Measurements from ENCODE around the gene HPRT1.

HPRT1 gene

DNA sequence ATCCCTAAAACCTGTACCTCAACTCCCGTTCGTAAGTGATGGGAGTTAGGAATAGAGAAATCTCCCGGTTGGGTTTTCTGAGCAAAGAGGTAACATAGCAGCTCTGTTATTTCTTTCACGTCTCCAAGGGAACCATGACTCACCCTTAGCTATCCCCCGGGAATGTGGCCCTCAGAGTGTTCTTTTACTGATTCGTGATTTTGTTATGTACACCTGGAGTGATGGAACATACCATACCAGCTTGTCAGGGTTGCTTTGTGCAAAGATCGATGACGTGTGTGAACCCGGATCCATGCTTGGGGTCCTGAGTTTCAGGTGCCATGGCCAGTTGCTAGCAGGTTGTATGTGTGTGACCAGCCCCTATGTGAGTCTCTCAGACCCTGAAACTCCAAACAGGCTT is 52.6 kb downstream of the HPRT1 start:
- Histone ChIP-seq H2AFZ (ENCODE audit: low read length) (no peak overlapping the region), H3K4me3 (ENCODE audit: low read length, poor library complexity, severe bottlenecking) (no peak overlapping the region), H3K27me3 (ENCODE audit: insufficient read depth, low read length, poor library complexity, severe bottlenecking) (no peaks in the 10 kb centered on the region), H3K9me3 (ENCODE audit: insufficient read depth, low read depth, low read length) (no peaks in the 10 kb centered on the region), H3K9me2 (replicated peaks; ENCODE audit: low read depth, low read length) (no peaks in the 10 kb centered on the region), H3F3A (ENCODE audit: low read depth) (no peaks in the 10 kb centered on the region), H3K4me2 (ENCODE audit: low read depth, low read length, poor library complexity, severe bottlenecking) (no peak overlapping the region), H3K79me2 (ENCODE audit: insufficient read depth, low read length) (no peaks in the 10 kb centered on the region), H3K4me1 (ENCODE audit: insufficient read depth, low read length, poor library complexity, severe bottlenecking) (no peaks in the 10 kb centered on the region), H3K9ac (ENCODE audit: low read depth, low read length, poor library complexity, severe bottlenecking) (no peak overlapping the region), H3K36me3 (ENCODE audit: insufficient read depth, low read length) (no peaks in the 10 kb centered on the region), H4K20me1 (ENCODE audit: insufficient read depth, low read length, poor library complexity, severe bottlenecking) (no peaks in the 10 kb centered on the region)
- no peak for TF ChIP-seq EZH2phosphoT487 (IDR thresholded peaks at IDR 0.05; ENCODE audit: borderline replicate concordance)
- TF ChIP-seq, protein P1, sequence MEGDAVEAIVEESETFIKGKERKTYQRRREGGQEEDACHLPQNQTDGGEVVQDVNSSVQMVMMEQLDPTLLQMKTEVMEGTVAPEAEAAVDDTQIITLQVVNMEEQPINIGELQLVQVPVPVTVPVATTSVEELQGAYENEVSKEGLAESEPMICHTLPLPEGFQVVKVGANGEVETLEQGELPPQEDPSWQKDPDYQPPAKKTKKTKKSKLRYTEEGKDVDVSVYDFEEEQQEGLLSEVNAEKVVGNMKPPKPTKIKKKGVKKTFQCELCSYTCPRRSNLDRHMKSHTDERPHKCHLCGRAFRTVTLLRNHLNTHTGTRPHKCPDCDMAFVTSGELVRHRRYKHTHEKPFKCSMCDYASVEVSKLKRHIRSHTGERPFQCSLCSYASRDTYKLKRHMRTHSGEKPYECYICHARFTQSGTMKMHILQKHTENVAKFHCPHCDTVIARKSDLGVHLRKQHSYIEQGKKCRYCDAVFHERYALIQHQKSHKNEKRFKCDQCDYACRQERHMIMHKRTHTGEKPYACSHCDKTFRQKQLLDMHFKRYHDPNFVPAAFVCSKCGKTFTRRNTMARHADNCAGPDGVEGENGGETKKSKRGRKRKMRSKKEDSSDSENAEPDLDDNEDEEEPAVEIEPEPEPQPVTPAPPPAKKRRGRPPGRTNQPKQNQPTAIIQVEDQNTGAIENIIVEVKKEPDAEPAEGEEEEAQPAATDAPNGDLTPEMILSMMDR (conservative IDR thresholded peaks at IDR 0.05; ENCODE audit: low read length): no peak

DNA sequence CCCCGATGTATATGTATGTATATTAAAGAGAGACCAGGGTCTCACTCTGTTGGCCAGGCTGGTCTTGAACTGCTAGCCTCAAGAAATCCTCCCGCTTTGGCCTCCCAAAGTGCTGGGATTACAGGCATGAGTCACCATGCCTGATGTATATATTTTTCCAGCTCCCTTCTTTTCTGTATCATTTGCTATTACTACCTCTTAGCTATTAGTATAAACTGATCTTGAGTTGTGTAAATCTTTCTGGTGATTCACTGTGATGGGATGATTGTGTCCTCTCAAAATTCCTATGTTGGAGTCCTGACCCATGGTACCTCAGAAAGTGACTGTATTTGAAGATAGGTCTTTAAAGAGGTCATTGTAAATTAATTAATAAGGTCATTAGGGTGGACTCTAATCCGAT is 53.1 kb downstream of the HPRT1 start:
- H3K4me3 ChIP-seq (ENCODE audit: low read length, poor library complexity, severe bottlenecking): no peak overlapping the region
- H3K27me3 ChIP-seq (ENCODE audit: insufficient read depth, low read length, poor library complexity, severe bottlenecking): no peaks in the 10 kb centered on the region
- H4K20me1 ChIP-seq (ENCODE audit: insufficient read depth, low read length, poor library complexity, severe bottlenecking): no peaks in the 10 kb centered on the region
- no peaks in the 10 kb centered on the region for H3K79me2 ChIP-seq (ENCODE audit: insufficient read depth, low read length)
- no peaks in the 10 kb centered on the region for H3K4me1 ChIP-seq (ENCODE audit: insufficient read depth, low read length, poor library complexity, severe bottlenecking)
- TF ChIP-seq, protein P1 (conservative IDR thresholded peaks at IDR 0.05; ENCODE audit: low read length): no peak
- TF ChIP-seq EZH2phosphoT487 (IDR thresholded peaks at IDR 0.05; ENCODE audit: borderline replicate concordance): no peak
- H3K9ac ChIP-seq (ENCODE audit: low read depth, low read length, poor library complexity, severe bottlenecking): no peak overlapping the region
- H3K9me2 ChIP-seq (replicated peaks; ENCODE audit: low read depth, low read length): no peaks in the 10 kb centered on the region
- H3K9me3 ChIP-seq (ENCODE audit: insufficient read depth, low read depth, low read length): no peaks in the 10 kb centered on the region
- no peaks in the 10 kb centered on the region for H3F3A ChIP-seq (ENCODE audit: low read depth)
- H2AFZ ChIP-seq (ENCODE audit: low read length): no peak overlapping the region
- no peak overlapping the region for H3K4me2 ChIP-seq (ENCODE audit: low read depth, low read length, poor library complexity, severe bottlenecking)
- H3K36me3 ChIP-seq (ENCODE audit: insufficient read depth, low read length): no peaks in the 10 kb centered on the region

DNA sequence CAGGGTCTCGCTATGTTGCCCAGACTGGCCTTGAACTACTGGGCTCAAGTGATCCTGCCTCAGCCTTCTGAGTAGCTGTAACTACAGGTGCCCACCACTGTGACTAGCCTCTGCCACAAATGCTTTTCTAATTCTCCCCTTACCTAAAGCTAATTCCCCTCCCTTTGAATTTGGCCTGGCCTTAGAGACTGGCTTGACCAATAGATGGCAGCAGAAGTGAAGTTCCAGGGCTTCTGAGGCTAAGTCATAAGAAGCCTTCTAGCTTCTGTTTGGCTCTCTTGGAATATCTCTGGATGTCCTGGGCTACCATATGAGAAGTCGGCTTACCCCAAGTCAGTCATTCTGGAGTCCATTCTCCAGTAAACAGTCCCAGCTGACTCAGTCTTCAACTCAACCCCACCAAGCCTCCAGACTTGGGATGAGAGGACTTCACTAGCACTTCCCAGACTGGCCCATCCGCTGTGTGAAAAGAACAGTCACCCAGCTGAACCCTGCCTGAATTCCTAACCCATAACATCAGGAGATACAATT is 61.0 kb downstream of the HPRT1 start:
- Histone ChIP-seq H3K27me3 (ENCODE audit: insufficient read depth, low read length, poor library complexity, severe bottlenecking) (no peaks in the 10 kb centered on the region), H3K36me3 (ENCODE audit: insufficient read depth, low read length) (no peaks in the 10 kb centered on the region), H3F3A (ENCODE audit: low read depth) (no peaks in the 10 kb centered on the region), H3K79me2 (ENCODE audit: insufficient read depth, low read length) (no peaks in the 10 kb centered on the region), H3K4me3 (ENCODE audit: low read length, poor library complexity, severe bottlenecking) (no peak overlapping the region), H3K9ac (ENCODE audit: low read depth, low read length, poor library complexity, severe bottlenecking) (no peak overlapping the region), H2AFZ (ENCODE audit: low read length) (no peak overlapping the region), H4K20me1 (ENCODE audit: insufficient read depth, low read length, poor library complexity, severe bottlenecking) (no peaks in the 10 kb centered on the region), H3K9me3 (ENCODE audit: insufficient read depth, low read depth, low read length) (no peaks in the 10 kb centered on the region), H3K4me1 (ENCODE audit: insufficient read depth, low read length, poor library complexity, severe bottlenecking) (no peaks in the 10 kb centered on the region), H3K9me2 (replicated peaks; ENCODE audit: low read depth, low read length) (no peaks in the 10 kb centered on the region), H3K4me2 (ENCODE audit: low read depth, low read length, poor library complexity, severe bottlenecking) (no peak overlapping the region)
- TF ChIP-seq, protein P1 (conservative IDR thresholded peaks at IDR 0.05; ENCODE audit: low read length): peak; percentile 63
- TF ChIP-seq EZH2phosphoT487 (IDR thresholded peaks at IDR 0.05; ENCODE audit: borderline replicate concordance): no peak
